ENCODE measurements around the gene ARPP19. TPM values are rescaled to one million over a fixed set of nuclear protein-coding genes. Genes with fewer than 3 reads are reported as not detected.

The ARPP19 gene
- total and polyA plus RNA-seq, 2 of the 4 experiments (the other 2 are of a cell fraction): 33.4 to 65.2 TPM

DNA sequence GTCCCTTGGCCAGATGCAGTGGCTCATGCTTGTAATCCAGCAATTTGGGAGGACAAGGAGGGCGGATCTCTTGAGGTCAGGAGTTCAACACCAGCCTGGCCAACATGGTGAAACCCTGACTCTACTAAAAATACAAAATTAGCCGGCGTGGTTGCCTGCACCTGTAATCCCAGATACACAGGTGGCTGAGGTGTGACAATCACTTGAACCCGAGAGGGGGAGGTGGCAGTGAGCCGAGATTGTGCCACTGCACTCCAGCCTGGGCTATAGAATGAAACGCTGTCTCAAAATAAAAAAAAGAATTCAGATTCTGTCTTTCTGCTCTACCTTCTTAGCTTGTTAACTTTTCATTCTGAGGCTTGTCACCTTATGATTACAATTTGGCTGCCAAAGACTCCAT, 62.3 kb downstream of the ARPP19 start:
- H3K4me3 ChIP-seq (ENCODE audit: insufficient read depth, low read depth, low read length): no peak overlapping the region
- H3K4ac ChIP-seq (ENCODE audit: low read depth, low read length): no peak overlapping the region
- peaks cover 3% of the 10 kb centered on the region; the same call in 1 of the 2 replicates for H3K9me1 ChIP-seq (ENCODE audit: insufficient read depth, low read length)
- no peak for DNase-seq
- no peaks in the 10 kb centered on the region for H3K36me3 ChIP-seq (ENCODE audit: control insufficient read depth, insufficient read depth, low read length)
- H4K5ac ChIP-seq (ENCODE audit: low read depth, low read length): no peak overlapping the region
- no peak overlapping the region for H2AFZ ChIP-seq (replicated peaks; ENCODE audit: low read length, poor library complexity)
- POLR2A ChIA-PET (ENCODE audit: unreplicated experiment): no interaction called here
- no peak overlapping the region for H2BK120ac ChIP-seq (ENCODE audit: low read depth, low read length)
- no peak overlapping the region for H3K27ac ChIP-seq (ENCODE audit: insufficient read depth, low read length)
- no peak overlapping the region for H2AK9ac ChIP-seq (replicated peaks; ENCODE audit: low read depth, low read length, poor library complexity)
- H3K27me3 ChIP-seq (ENCODE audit: control insufficient read depth, insufficient read depth, low read length): no peaks in the 10 kb centered on the region
- CTCF ChIA-PET: interaction anchor here (0.7 kb wide), 1 partner anchor 59 kb away, joined by 4 read pairs; no protein-coding TSS in a partner anchor
- no peak overlapping the region for H2BK20ac ChIP-seq (ENCODE audit: low read depth, low read length)
- WGBS, 2 experiments (ENCODE audit: extremely low coverage in 2 of 2, insufficient read length in 1 of 2): no CpG with 5 or more reads among the region's 6 CpGs
- H3K56ac ChIP-seq (ENCODE audit: extremely low read depth, insufficient read depth, low read length): no peak overlapping the region
- H3K23ac ChIP-seq (ENCODE audit: low read depth, low read length): no peak overlapping the region
- H3K9ac ChIP-seq (ENCODE audit: low read depth, low read length): no peak overlapping the region
- no TSS peak for BruUV-seq (replicated peaks)
- H3K79me1 ChIP-seq (ENCODE audit: low read depth in 1 of 2, low read length in 2 of 2): peaks cover 26 to 47% of the 10 kb centered on the region in 2 experiments
- TF ChIP-seq MXI1 (IDR thresholded peaks at IDR 0.05; ENCODE audit: borderline replicate concordance, low read depth, low read length): no peak
- TF ChIP-seq BHLHE40 (IDR thresholded peaks at IDR 0.05; ENCODE audit: low read depth, low read length): no peak
- no peak for TF ChIP-seq RFX5 (IDR thresholded peaks at IDR 0.05; ENCODE audit: low read depth, low read length)
- TF ChIP-seq CTCF (conservative IDR thresholded peaks at IDR 0.05; ENCODE audit: low read depth, low read length): no peak
- TF ChIP-seq CEBPB (IDR thresholded peaks at IDR 0.05; ENCODE audit: low read depth, low read length): no peak
- no peak for TF ChIP-seq RAD21 (IDR thresholded peaks at IDR 0.05; ENCODE audit: low read length)
- no peak for TF ChIP-seq NFE2L2 (IDR thresholded peaks at IDR 0.05; ENCODE audit: low read depth, low read length)
- TF ChIP-seq POLR2A (IDR thresholded peaks at IDR 0.05; ENCODE audit: low read depth, low read length): no peak
- no peak for TF ChIP-seq FOS (IDR thresholded peaks at IDR 0.05; ENCODE audit: low read depth, low read length)
- TF ChIP-seq, protein P1, sequence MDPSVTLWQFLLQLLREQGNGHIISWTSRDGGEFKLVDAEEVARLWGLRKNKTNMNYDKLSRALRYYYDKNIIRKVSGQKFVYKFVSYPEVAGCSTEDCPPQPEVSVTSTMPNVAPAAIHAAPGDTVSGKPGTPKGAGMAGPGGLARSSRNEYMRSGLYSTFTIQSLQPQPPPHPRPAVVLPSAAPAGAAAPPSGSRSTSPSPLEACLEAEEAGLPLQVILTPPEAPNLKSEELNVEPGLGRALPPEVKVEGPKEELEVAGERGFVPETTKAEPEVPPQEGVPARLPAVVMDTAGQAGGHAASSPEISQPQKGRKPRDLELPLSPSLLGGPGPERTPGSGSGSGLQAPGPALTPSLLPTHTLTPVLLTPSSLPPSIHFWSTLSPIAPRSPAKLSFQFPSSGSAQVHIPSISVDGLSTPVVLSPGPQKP (IDR thresholded peaks at IDR 0.05; ENCODE audit: borderline replicate concordance, low read depth, low read length): no peak
- no peak for TF ChIP-seq RCOR1 (IDR thresholded peaks at IDR 0.05; ENCODE audit: insufficient replicate concordance, low read length)
- no peak for TF ChIP-seq SMC3 (IDR thresholded peaks at IDR 0.05; ENCODE audit: low read depth, low read length)
- TF ChIP-seq MAZ (IDR thresholded peaks at IDR 0.05; ENCODE audit: borderline replicate concordance, low read depth, low read length): no peak
- TF ChIP-seq MAFK (IDR thresholded peaks at IDR 0.05; ENCODE audit: low read depth, low read length): no peak
- TF ChIP-seq USF2 (IDR thresholded peaks at IDR 0.05; ENCODE audit: low read depth, low read length): no peak
- TF ChIP-seq CHD1 (IDR thresholded peaks at IDR 0.05; ENCODE audit: low read depth, low read length): no peak
- H3K14ac ChIP-seq (replicated peaks; ENCODE audit: low read depth, low read length): no peak overlapping the region
- no peak overlapping the region for H2BK5ac ChIP-seq (ENCODE audit: low read depth, low read length, poor library complexity, severe bottlenecking)
- H3K18ac ChIP-seq (ENCODE audit: low read depth, low read length): no peak overlapping the region
- H3K9me3 ChIP-seq (ENCODE audit: control insufficient read depth, insufficient read depth, low read length): no peaks in the 10 kb centered on the region
- no peak for ATAC-seq (ENCODE audit: low read depth)
- H3K4me2 ChIP-seq (ENCODE audit: low read depth, low read length): no peak overlapping the region
- dilution Hi-C loops (cut with HindIII; ENCODE audit: low sequenced_read_pairs, unreplicated experiment): no loop called here
- H3K4me1 ChIP-seq (ENCODE audit: control insufficient read depth, insufficient read depth, low read length): peaks cover 2% of the 10 kb centered on the region; the same call in 1 of the 2 replicates
- intact Hi-C loops (cut with micrococcal nuclease): no loop called here
- no peak overlapping the region for H2BK15ac ChIP-seq (ENCODE audit: low read depth, low read length)
- no peak overlapping the region for H4K91ac ChIP-seq (ENCODE audit: insufficient read depth, low read depth, low read length)
- in situ Hi-C loops (cut with MboI; ENCODE audit: low sequenced_read_pairs): no loop called here
- no peak overlapping the region for H4K8ac ChIP-seq (ENCODE audit: low read depth in 2 of 2, low read length in 2 of 2)
- H4K20me1 ChIP-seq (ENCODE audit: insufficient read depth, low read length): peaks cover 10% of the 10 kb centered on the region; the same call in 1 of the 2 replicates
- H2AK5ac ChIP-seq (ENCODE audit: low read depth, low read length): no peak overlapping the region

All from IMR-90 (cell line).